Liver (tissue), 3 donors: ENCODE data around the gene SLC15A2.

Source experiments
- CTCF ChIP-seq: fragments of 150-350 bp; IDR thresholded peaks from 2 replicates; pipeline ENCODE4 v1.5.1; 2017; ENCODE audit warnings: improper control_type of control experiment, low read depth, low read length; ENCODE audit not compliant: missing input control
- EGR1 ChIP-seq, 2 donors: IDR thresholded peaks; 2 replicates each; pipeline ENCODE4 v1.6.1; 2016 to 2018; ENCODE audit warnings: antibody characterized with exemption in 2 of 2, low read depth in 2 of 2
- FOXA1 ChIP-seq: IDR thresholded peaks from 2 replicates; pipeline ENCODE4 v1.6.1; 2016; ENCODE audit warnings: antibody characterized with exemption
- GABPA ChIP-seq, 2 donors: IDR thresholded peaks in 1 of 2; conservative IDR thresholded peaks in 1 of 2; 2 replicates each; pipeline ENCODE4 v1.6.1; 2016; ENCODE audit warnings: antibody characterized with exemption in 2 of 2, mild to moderate bottlenecking in 1 of 2, moderate library complexity in 1 of 2
- HNF4A ChIP-seq, 2 donors: conservative IDR thresholded peaks; 2 replicates each; pipeline ENCODE4 v1.6.1; 2016; ENCODE audit warnings: antibody characterized with exemption in 2 of 2, mild to moderate bottlenecking in 2 of 2
- JUND ChIP-seq, 2 donors: IDR thresholded peaks; 2 replicates each; pipeline ENCODE4 v1.6.1; 2016; ENCODE audit warnings: antibody characterized with exemption in 2 of 2
- MAX ChIP-seq: IDR thresholded peaks from 2 replicates; pipeline ENCODE4 v1.6.1; 2016; ENCODE audit warnings: antibody characterized with exemption
- REST ChIP-seq: IDR thresholded peaks from 2 replicates; pipeline ENCODE4 v1.6.1; 2016; ENCODE audit warnings: antibody characterized with exemption, mild to moderate bottlenecking
- SP1 ChIP-seq: IDR thresholded peaks from 2 replicates; pipeline ENCODE4 v1.6.1; 2018; ENCODE audit warnings: antibody characterized with exemption, mild to moderate bottlenecking
- TAF1 ChIP-seq: conservative IDR thresholded peaks from 2 replicates; pipeline ENCODE4 v1.6.1; 2016; ENCODE audit warnings: antibody characterized with exemption, mild to moderate bottlenecking
- YY1 ChIP-seq: IDR thresholded peaks from 2 replicates; pipeline ENCODE4 v1.6.1; 2016; ENCODE audit warnings: antibody characterized with exemption, mild to moderate bottlenecking
- donor health status: healthy.
- donor health status: healthy.

- no peak for TF ChIP-seq CTCF
- TF ChIP-seq JUND (IDR thresholded peaks at IDR 0.05) = no peak
- no peak for TF ChIP-seq HNF4A (conservative IDR thresholded peaks at IDR 0.05)
- no peak for TF ChIP-seq TAF1
- no peak for TF ChIP-seq REST
- no peak for TF ChIP-seq SP1
- no peak for TF ChIP-seq FOXA1
- no peak for TF ChIP-seq GABPA (IDR thresholded peaks at IDR 0.05 in 1 of 2, conservative IDR thresholded peaks at IDR 0.05 in 1 of 2)
- no peak for TF ChIP-seq MAX
- no peak for TF ChIP-seq YY1
- no peak for TF ChIP-seq EGR1 (IDR thresholded peaks at IDR 0.05; ENCODE audit: low read depth in 2 of 2)
Observed at GRCh38 chr3:121976727-121977126, 82.5 kb downstream of the SLC15A2 start.
